H1 (cell line): ENCODE data around the gene ERCC1. TPM values are rescaled to one million over a fixed set of nuclear protein-coding genes. Genes with fewer than 3 reads are reported as not detected.

Experiments used
- CTCF ChIA-PET: fragments of 300-600 bp; sonication (Branson Sonifier 250); formaldehyde crosslinking; loops from one replicate; lab custom pipeline; 2021; ENCODE audit not compliant: partially characterized antibody; lab: Charles Lee
- POLR2A ChIA-PET: fragments of 300-600 bp; sonication (Branson Sonifier 250); formaldehyde crosslinking; loops from one replicate; lab custom pipeline; 2021; ENCODE audit warnings: inconsistent platforms; ENCODE audit not compliant: partially characterized antibody; lab: Charles Lee
- DNase-seq, 2 experiments: peaks; one replicate each; pipeline versions ENCODE4 v3.0.0 to v3.0.0-alpha.2; 2010 to 2022; ENCODE audit warnings: low spot score in 2 of 2, low read depth in 1 of 2, mixed read lengths in 1 of 2
- FAIRE-seq: peaks from 2 replicates; lab custom pipeline; 2011; peaks lifted over from hg19 to GRCh38; lab: Jason Lieb, UNC
- H2AFZ ChIP-seq: 2 replicates; pipeline ENCODE4 v1.8.1; 2012; ENCODE audit warnings: low read length, inconsistent platforms
- H2AK5ac ChIP-seq: 2 replicates; pipeline ENCODE4 v1.6.1; 2013; ENCODE audit warnings: low read depth, low read length
- H2BK120ac ChIP-seq: replicated peaks from 2 replicates; pipeline ENCODE3; 2013; ENCODE audit warnings: low read depth, low read length, inconsistent platforms
- H2BK12ac ChIP-seq: 2 replicates; pipeline ENCODE4 v1.6.1; 2013; ENCODE audit warnings: low read depth, low read length
- H2BK15ac ChIP-seq: 2 replicates; pipeline ENCODE4 v1.6.1; 2013; ENCODE audit warnings: low read length
- H2BK20ac ChIP-seq: 2 replicates; pipeline ENCODE4 v1.6.1; 2013; ENCODE audit warnings: low read length
- H2BK5ac ChIP-seq: 2 replicates; pipeline ENCODE4 v1.6.1; 2013; ENCODE audit warnings: low read depth, low read length
- H3K14ac ChIP-seq: 2 replicates; pipeline ENCODE4 v1.6.1; 2013; ENCODE audit warnings: inconsistent platforms; ENCODE audit not compliant: insufficient read length
- H3K18ac ChIP-seq: 2 replicates; pipeline ENCODE4 v1.6.1; 2013; ENCODE audit warnings: low read length; ENCODE audit errors: extremely low read depth
- H3K23ac ChIP-seq: 2 replicates; pipeline ENCODE4 v1.6.1; 2013; ENCODE audit warnings: inconsistent platforms; ENCODE audit not compliant: insufficient read length
- H3K23me2 ChIP-seq: 2 replicates; pipeline ENCODE4 v1.6.1; 2013; ENCODE audit warnings: low read depth, low read length
- H3K27ac ChIP-seq: 2 replicates; pipeline ENCODE4 v1.6.1; 2011; ENCODE audit warnings: low read depth, low read length, inconsistent platforms
- H3K27me3 ChIP-seq, 4 experiments: replicated peaks in 1 of 4; 1 replicate in 1 of 4; 2 replicates in 3 of 4; pipeline versions ENCODE4 v1.6.1 to v1.8.1; 2011 to 2013; ENCODE audit warnings: low read length in 3 of 4, mild to moderate bottlenecking in 3 of 4, inconsistent platforms in 2 of 4, mixed read lengths in 2 of 4, moderate library complexity in 1 of 4; ENCODE audit not compliant: control insufficient read depth in 3 of 4, insufficient read depth in 3 of 4; ENCODE audit errors: extremely low read depth in 1 of 4
- H3K36me3 ChIP-seq, 4 experiments: 2 replicates each; pipeline versions ENCODE4 v1.6.1 to v1.8.1; 2011 to 2013; ENCODE audit warnings: mild to moderate bottlenecking in 4 of 4, low read length in 3 of 4, moderate library complexity in 2 of 4, control low read depth in 1 of 4, inconsistent platforms in 1 of 4; ENCODE audit not compliant: insufficient read depth in 4 of 4, control insufficient read depth in 2 of 4
- H3K4ac ChIP-seq: replicated peaks from 2 replicates; pipeline ENCODE3; 2013; ENCODE audit warnings: low read length, low read depth, mixed read lengths, inconsistent platforms; ENCODE audit not compliant: insufficient read length
- H3K4me1 ChIP-seq, 4 experiments: replicated peaks in 1 of 4; 1 replicate in 1 of 4; 2 replicates in 3 of 4; pipeline versions ENCODE4 v1.6.1 to v1.8.1; 2011 to 2013; ENCODE audit warnings: low read length in 3 of 4, inconsistent platforms in 2 of 4, mixed read lengths in 1 of 4; ENCODE audit not compliant: insufficient read depth in 4 of 4, control insufficient read depth in 3 of 4
- H3K4me2 ChIP-seq, 2 experiments: 2 replicates each; pipeline versions ENCODE4 v1.6.1 to v1.8.1; 2011 to 2013; ENCODE audit warnings: low read depth in 2 of 2, low read length in 2 of 2, control low read depth in 1 of 2, inconsistent platforms in 1 of 2, mild to moderate bottlenecking in 1 of 2; ENCODE audit not compliant: insufficient read depth in 1 of 2
- H3K4me3 ChIP-seq, 4 experiments: fragments of 200-600, 300-600 bp in 1 of 4; sonication (generic), shearing (Covaris generic), sonication (Bioruptor Twin) in 1 of 4; 2 replicates each; pipeline versions ENCODE4 v1.5.1 to v1.8.1; 2011 to 2016; ENCODE audit warnings: low read length in 4 of 4, low read depth in 3 of 4, control low read depth in 2 of 4, inconsistent platforms in 2 of 4, mild to moderate bottlenecking in 2 of 4, mixed read lengths in 1 of 4, moderate library complexity in 1 of 4; ENCODE audit not compliant: insufficient read depth in 2 of 4; ENCODE audit errors: extremely low read depth in 1 of 4
- H3K56ac ChIP-seq: replicated peaks from 2 replicates; pipeline ENCODE3; 2013; ENCODE audit warnings: low read depth, mild to moderate bottlenecking, mixed read lengths, low read length, inconsistent platforms; ENCODE audit not compliant: insufficient read length
- H3K79me1 ChIP-seq: 2 replicates; pipeline ENCODE4 v1.6.1; 2013; ENCODE audit warnings: low read depth, low read length, control low read depth
- H3K79me2 ChIP-seq, 2 experiments: 2 replicates each; pipeline versions ENCODE4 v1.6.1 to v1.8.1; 2012 to 2013; ENCODE audit warnings: low read length in 2 of 2, mild to moderate bottlenecking in 2 of 2, inconsistent platforms in 1 of 2; ENCODE audit not compliant: insufficient read depth in 2 of 2, control insufficient read depth in 1 of 2
- H3K9ac ChIP-seq, 4 experiments: replicated peaks in 1 of 4; 1 replicate in 1 of 4; 2 replicates in 3 of 4; pipeline versions ENCODE4 v1.6.1 to v1.8.1; 2011 to 2013; ENCODE audit warnings: low read depth in 3 of 4, low read length in 3 of 4, control low read depth in 2 of 4, mild to moderate bottlenecking in 2 of 4, moderate library complexity in 2 of 4, inconsistent platforms in 1 of 4; ENCODE audit errors: extremely low read depth in 1 of 4
- H3K9me3 ChIP-seq, 2 experiments: 2 replicates each; pipeline versions ENCODE4 v1.6.1 to v1.8.1; 2012 to 2013; ENCODE audit warnings: mild to moderate bottlenecking in 2 of 2, moderate library complexity in 2 of 2, control low read depth in 1 of 2, inconsistent platforms in 1 of 2, low read depth in 1 of 2, low read length in 1 of 2, mixed read lengths in 1 of 2; ENCODE audit not compliant: insufficient read depth in 2 of 2
- H4K20me1 ChIP-seq, 2 experiments: replicated peaks in 1 of 2; 2 replicates each; pipeline versions ENCODE3 to v1.8.1; 2011 to 2013; ENCODE audit warnings: inconsistent platforms in 2 of 2, low read length in 2 of 2, mild to moderate bottlenecking in 1 of 2; ENCODE audit not compliant: insufficient read depth in 2 of 2, control insufficient read depth in 1 of 2
- H4K5ac ChIP-seq: 2 replicates; pipeline ENCODE4 v1.6.1; 2013; ENCODE audit warnings: low read length, low read depth, mixed read lengths, inconsistent platforms; ENCODE audit not compliant: insufficient read length
- H4K8ac ChIP-seq: 2 replicates; pipeline ENCODE4 v1.8.0; 2013; ENCODE audit warnings: mild to moderate bottlenecking, moderate library complexity, low read length, inconsistent platforms; ENCODE audit not compliant: insufficient read depth; ENCODE audit errors: extremely low read depth
- H4K91ac ChIP-seq: replicated peaks from 2 replicates; pipeline ENCODE3; 2013; ENCODE audit warnings: low read length, mixed read lengths, inconsistent platforms; ENCODE audit not compliant: insufficient read length
- EZH2 ChIP-seq: fragments of 200-600 bp; sonication (generic); IDR thresholded peaks from 2 replicates; pipeline ENCODE4 v1.7.1; 2012; ENCODE audit warnings: low read depth, mild to moderate bottlenecking, moderate library complexity, low read length, inconsistent platforms; ENCODE audit not compliant: severe bottlenecking
- JUND ChIP-seq: IDR thresholded peaks from 2 replicates; pipeline ENCODE4 v1.6.1; 2011; ENCODE audit warnings: mild to moderate bottlenecking, improper control_type of control experiment, low read length
- KDM5A ChIP-seq: fragments of 200-600 bp; IDR thresholded peaks from 2 replicates; pipeline ENCODE4 v1.7.1; 2012; ENCODE audit warnings: mild to moderate bottlenecking, low read length, inconsistent platforms, mixed read lengths
- NRF1 ChIP-seq: IDR thresholded peaks from 2 replicates; pipeline ENCODE4 v1.6.1; 2011; ENCODE audit warnings: mild to moderate bottlenecking, low read depth, low read length, improper control_type of control experiment
- POU5F1 ChIP-seq: IDR thresholded peaks from 2 replicates; pipeline ENCODE4 v1.6.1; 2011; ENCODE audit warnings: low read depth, mild to moderate bottlenecking, low read length, moderate library complexity
- ZNF274 ChIP-seq: IDR thresholded peaks from 2 replicates; pipeline ENCODE4 v1.7.0; 2012; ENCODE audit warnings: low read length, borderline replicate concordance; ENCODE audit errors: extremely low read depth
- WGBS, 2 experiments: shearing (Covaris generic) in 1 of 2; methylation state at CpG; one replicate each; pipeline versions ENCODE4 v1.1.6 to v1.1.7; 2013 to 2015; ENCODE audit warnings: low lambda C conversion rate in 2 of 2, mixed read lengths in 2 of 2, inconsistent platforms in 1 of 2, low coverage in 1 of 2, missing lambda C conversion rate in 1 of 2; ENCODE audit not compliant: insufficient replicate concordance in 2 of 2, insufficient coverage in 1 of 2, insufficient read length in 1 of 2; ENCODE audit errors: extremely low coverage in 1 of 2, missing lambda C conversion rate in 1 of 2; 5-methylcytosine and 5-hydroxymethylcytosine counted together
- polyA plus RNA-seq, 7 experiments: library from polyadenylated mRNA; depleted of rRNA in 3 of 7; stranded (reverse) in 5 of 7; unstranded in 2 of 7; fragments of >200 nt in 5 of 7; fragments of 200-250 nt in 2 of 7; gene quantifications; 1 replicate in 5 of 7; 2 replicates in 1 of 7; 4 replicates in 1 of 7; pipeline versions ENCODE4 v1.2.1 to v1.2.3, GENCODE V29; 2011 to 2013; ENCODE audit warnings: missing spikeins in 2 of 7, mixed read lengths in 2 of 7
- total RNA-seq: library from RNA; stranded (reverse); fragmentation: NEBNext Ultra II Directional; extraction: Animal tissue kit (Norgen Biotek cat#: 25700); gene quantifications from 2 replicates; pipeline ENCODE4 v1.2.1, GENCODE V29; 2021

Gene ERCC1
- total and polyA plus RNA-seq, 2 of the 8 experiments (the other 6 are each of a cell fraction or from before 2014, with no cell fraction given) = 44.7 to 94.2 TPM

GRCh38 chr19:45357445-45357783, 66.3 kb downstream of the ERCC1 start:
- no peaks in the 10 kb centered on the region for H3K23me2 ChIP-seq
- H3K14ac ChIP-seq = no peak overlapping the region
- H2BK20ac ChIP-seq = no peak overlapping the region
- H3K27ac ChIP-seq = no peak overlapping the region
- H4K5ac ChIP-seq = no peak overlapping the region
- H3K56ac ChIP-seq = no peak overlapping the region
- no peaks in the 10 kb centered on the region for H3K9me3 ChIP-seq
- H4K20me1 ChIP-seq = peaks cover 0 to 29% of the 10 kb centered on the region in 2 experiments
- H3K4me1 ChIP-seq = no peaks in the 10 kb centered on the region
- POLR2A ChIA-PET = interaction anchor here (0.9 to 3.1 kb wide), 3 partner anchors 11 to 51 kb away, joined by 3 to 25 read pairs (median 5); partner anchors contain the start of gene ERCC2
- H2BK15ac ChIP-seq = no peak overlapping the region
- H3K79me2 ChIP-seq = no peaks in the 10 kb centered on the region
- CTCF ChIA-PET = interaction anchor here (1.3 kb wide), 1 partner anchor 13 kb away, joined by 3 read pairs; no protein-coding TSS in a partner anchor
- H3K9ac ChIP-seq = no peak overlapping the region
- H3K4me3 ChIP-seq = no peak overlapping the region
- no peak overlapping the region for H2AFZ ChIP-seq
- H2AK5ac ChIP-seq = no peak overlapping the region
- no peak overlapping the region for H3K23ac ChIP-seq
- DNase-seq (no peak), FAIRE-seq (no peak)
- no peak overlapping the region for H3K18ac ChIP-seq
- no peak overlapping the region for H3K4ac ChIP-seq
- H3K4me2 ChIP-seq = no peak overlapping the region
- H2BK120ac ChIP-seq = no peak overlapping the region
- H3K27me3 ChIP-seq = no peaks in the 10 kb centered on the region
- H2BK5ac ChIP-seq = no peak overlapping the region
- no peak overlapping the region for H4K8ac ChIP-seq
- peaks cover 4% of the 10 kb centered on the region; the same call in 1 of the 2 replicates for H3K79me1 ChIP-seq
- WGBS, 2 experiments = 97% methylated on average over 11 of the region's 11 CpGs; no CpG with 5 or more reads in 1 of the 2 experiments
- TF ChIP-seq NRF1 (no peak), KDM5A (no peak), EZH2 (no peak), ZNF274 (no peak), JUND (no peak), POU5F1 (no peak)
- H4K91ac ChIP-seq = no peak overlapping the region
- H3K36me3 ChIP-seq = peaks cover 26 to 72% (median 55%) of the 10 kb centered on the region in 4 experiments
- H2BK12ac ChIP-seq = no peak overlapping the region
